ENCODE results near the gene CIAO1.
A peak's percentile ranks its signal among the peaks of the same experiment; 100 is the strongest.

Gene CIAO1

DNA sequence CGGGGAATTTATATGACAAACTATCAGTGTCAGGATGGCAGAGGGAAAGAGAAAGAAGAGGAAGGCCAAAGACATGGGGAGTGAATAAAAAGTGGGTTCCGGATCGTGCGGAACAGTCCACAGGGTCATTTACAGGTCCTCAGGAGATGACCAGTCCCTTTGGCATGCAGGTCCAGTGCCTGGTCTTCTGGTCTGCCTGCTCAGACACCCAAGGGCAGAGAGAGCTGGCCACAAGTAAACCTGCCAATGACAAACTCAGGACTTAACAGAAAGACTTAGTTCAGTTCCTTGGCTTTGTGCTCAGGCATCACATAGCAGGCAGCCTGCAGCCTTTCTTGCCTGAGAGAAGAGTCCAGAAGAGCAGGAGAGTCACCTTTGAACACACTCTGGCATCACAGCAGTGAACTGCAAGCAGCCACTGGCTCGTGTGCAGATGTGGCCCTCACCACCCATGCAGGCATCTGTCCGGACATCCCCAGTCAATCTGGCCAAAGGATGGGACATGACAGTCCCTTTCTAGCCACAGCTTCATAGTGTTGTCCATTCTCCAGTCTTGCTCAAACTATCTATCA, 14.2 kb upstream of the CIAO1 start:
- no peak for DNase-seq

DNA sequence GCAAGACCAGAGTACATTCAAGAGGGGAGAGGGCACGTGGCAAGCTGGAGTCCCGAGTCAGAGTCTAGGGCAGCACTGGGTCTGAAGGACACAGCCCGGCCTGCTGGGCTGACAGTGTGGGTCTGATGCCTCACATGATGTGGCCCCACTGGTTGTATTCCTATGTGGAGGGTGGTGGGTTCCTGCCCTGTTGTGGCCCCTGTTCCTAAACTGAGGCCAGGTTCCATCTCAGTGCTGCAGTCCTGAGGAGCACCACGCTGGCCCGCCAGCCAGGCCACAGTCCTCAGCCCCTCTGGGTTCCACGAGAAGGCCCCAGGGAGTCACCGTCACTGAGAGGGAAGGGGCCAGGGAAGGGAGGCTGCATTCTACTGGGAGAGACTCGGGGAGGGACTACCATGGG, 13.5 kb upstream of the CIAO1 start:
- DNase-seq, result no peak

DNA sequence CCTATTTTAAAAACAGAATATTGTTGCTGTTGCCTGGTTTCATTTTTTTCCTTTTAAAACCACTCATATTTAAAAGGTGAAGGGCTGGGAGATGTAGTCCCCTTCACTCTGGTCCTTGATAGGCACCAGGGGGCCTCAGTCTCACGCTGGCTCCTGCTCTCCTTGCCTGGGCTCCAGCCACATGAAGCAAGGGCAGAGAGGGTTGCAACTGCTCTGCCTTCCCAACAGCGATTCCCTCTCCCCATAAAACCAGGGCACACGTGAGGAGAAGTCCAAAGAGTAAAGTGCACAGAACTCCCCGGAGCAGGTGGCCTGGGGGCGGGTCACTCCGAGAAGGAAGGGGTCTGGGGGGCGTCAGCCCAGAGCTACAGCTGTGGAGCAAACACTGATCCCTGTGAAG, 13.0 kb upstream of the CIAO1 start:
- no peak for DNase-seq

DNA sequence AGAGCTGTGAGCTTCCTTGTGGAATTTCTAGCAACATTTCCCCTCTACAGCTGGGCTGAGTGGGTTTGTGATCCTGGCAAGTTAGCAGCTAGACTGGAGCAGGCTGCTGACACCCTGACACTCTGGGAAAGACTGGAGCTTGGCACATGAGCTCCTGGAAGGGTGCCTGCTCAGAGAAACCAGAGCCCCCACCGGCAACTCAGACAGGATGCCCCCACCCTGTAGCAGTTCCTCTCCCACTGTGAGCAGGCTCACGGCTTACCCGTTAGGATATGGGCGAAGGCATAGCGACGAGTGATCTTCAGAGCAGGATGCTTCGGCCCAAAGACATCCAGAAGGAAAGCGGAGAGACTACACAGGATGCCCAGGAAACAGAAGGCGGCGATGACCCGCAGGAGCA, 11.5 kb upstream of the CIAO1 start:
- no peak for DNase-seq

DNA sequence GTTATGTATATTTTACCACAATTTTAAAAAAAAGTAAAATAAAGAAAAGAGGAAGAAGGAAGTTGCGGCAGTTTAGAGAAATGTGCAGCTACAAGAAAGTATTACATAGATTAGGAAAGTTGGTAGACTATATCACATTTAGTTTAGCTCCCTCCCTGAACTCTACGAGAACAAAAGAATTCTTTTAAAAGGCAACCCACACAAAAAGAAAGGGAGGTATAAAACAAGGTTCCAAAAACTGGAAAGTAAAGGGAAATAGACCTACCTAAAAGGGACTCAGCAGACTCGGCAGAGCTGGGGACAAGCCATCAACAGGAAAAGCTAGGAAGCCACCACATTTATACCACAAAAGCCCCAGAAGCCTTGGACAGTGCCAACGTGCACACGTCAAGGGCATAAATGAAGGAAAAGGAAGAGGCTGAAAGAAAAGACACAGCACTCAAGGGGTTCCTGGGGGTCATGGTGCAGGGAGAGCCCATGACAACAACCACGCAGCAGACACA, 9.4 kb upstream of the CIAO1 start:
- peak; percentile 70 for DNase-seq

DNA sequence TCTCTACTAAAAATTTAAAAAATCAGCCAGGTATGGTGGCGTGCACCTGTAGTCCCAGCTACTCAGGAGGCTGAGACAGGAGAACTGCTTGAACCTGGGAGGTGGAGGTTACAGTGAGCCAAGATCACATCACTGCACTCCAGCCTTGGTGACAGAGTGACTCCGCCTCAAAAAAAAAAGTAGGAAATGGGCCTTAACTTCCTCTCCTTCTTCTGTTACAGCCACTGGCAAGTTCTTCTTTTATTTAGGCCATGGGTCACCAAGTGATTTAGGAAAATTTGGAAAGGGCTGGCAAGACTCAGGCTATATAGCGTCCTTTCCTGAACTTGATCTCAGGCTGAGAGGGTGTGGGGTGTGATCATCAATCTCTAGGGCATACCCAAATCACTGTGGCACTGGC, 8.3 kb upstream of the CIAO1 start:
- peak; percentile 54 for DNase-seq

DNA sequence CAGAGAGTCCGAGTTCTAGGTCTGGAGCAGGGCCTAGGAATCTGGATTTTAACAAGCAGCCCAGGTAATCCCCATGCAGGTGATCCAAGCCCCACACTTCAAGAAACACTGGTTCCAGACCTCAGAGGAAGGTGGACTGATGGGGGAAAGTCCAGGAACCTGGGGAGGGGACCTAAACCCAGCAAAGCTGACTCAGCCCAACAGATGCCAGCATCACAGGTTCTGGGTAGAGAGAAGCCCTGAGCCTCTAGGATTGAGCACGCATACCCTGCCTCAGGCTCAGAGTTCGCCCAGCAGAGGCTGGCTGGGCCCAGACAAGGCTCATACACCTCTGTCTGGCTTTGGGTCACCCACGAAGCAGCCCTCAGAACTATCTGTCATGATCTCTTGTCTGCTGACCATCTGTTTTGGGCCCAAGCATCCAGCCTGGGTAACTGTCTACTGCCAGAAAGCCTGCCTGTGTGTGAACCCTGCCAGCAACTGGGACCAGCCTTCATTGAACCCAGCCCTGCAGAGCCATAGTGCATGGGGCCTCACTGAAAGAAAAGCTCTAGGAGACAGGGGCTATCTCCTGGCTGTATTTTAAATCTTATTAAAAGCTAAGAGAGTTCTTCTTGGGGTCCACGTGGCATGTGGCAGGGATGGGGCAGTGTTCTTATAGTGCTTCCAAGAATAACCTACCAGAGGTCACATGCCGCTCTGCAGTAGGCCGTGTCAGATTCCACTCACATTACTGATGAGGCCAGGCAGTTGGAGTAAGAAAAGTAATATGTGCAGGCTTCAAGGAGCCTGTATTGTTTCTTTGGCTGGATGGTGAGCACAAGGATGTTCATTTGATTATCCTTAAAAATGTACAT, 7.6 kb upstream of the CIAO1 start:
- DNase-seq, result no peak

DNA sequence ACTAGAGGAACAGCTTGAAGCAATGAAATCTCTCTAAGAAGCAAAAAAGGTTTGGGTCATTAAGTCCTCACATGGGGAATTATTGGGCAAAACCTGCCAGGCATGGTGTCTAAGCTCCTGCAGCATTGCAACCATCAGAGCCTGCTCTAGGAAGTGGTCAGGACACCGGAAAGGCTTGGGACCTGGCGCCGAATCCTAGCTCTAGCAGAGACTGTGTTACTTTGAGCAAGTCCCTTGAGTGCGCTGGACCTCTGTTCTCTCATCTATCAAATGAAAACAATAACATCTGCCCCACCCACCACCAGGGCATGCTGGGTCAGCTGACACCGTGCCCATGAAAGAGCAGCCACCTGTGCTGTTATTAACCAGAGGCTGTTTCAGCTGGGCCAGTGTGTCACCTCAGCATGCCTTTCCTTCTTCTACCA, 6.5 kb upstream of the CIAO1 start:
- no peak for DNase-seq

DNA sequence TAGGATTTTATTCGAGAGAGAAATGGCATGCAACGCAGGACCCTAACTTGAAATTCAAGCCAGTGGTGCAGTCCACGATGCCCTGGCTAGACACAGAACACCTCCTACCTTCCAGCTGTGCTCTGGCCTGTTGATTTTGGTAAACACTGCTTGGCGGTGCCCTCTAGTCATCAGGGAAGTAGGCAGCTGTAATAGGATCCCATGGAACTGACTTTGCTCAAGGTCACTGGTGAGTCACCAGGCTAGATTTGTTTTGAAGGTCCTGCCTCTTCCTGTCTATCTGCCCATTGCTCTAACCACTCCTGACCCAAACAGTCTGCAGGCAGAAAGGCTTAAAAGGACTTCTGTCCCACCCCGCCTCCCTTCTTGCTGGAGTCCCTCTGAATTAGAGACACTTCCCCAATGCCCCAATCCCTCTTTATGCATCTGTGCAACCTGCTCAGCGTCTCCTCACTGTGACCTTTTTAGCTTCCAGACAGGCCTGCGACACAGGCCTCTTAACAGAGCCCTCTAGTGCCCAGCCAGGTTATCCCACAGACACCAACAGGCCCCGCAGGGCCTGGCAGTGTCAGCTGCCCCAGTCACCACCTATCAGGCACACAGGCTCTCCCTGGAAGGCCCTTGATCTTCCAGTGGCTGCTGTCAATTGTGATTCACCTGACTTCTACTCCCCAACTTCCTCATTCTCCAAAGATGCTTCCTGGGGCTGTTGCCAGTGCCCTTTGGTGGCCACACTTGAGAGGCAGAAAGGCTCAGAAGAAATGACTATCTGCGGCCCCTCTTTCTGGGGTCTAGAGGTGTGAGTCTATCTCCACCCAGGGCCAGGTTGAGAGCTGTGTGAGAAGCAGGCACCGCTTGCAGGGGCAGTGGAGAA, 5.4 kb upstream of the CIAO1 start:
- DNase-seq, result peak; percentile 58

DNA sequence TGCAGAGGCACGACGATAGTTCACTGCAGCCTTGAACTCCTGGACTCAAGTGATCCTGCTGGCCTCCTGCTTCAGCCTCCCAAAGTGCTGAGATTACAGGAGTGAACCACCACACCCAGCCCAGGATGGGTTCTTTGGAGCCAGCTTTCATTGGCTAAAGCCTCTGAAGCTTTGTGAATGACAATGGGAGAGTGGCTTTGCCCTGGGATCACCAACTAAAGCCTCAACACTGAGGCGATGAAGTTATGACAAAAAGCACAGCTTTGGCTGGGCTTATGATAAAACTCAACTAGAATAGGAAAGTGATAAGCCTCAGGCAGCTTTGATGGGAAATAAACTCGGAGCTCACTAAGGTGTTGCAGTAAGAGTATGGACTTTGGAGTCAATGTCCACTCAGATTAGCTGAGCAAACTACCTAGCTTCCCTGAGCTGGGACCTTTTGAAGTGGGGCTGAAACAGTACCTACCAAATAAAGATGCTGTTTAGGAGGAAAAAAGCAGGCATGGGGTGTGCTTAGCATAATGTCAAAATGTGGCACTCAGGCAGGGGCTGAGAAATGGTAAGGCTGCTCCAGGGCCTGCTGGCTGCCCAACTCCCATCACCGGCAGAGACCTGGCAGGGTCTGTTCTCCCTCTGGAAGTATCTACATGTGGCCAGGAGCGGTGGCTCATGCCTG, 4.6 kb upstream of the CIAO1 start:
- DNase-seq, result no peak

DNA sequence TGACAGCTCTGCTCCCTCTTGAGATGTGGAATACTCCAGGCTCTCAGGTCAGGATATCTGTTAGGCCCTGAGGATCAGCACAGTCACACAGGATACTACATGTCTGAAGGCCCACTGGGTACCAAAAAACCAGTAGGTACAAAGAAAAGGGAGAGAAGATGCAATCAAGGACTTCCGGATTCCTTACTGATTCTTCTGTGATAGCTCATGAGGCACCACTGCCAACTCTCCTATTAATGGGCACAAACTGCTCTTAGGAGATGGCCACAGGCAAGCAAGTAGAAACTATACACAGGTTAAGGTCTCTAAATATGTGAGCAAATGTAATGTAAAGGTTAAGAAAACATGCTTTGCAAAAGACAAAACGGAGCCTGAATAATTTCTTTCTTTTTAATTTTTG, 3.7 kb upstream of the CIAO1 start:
- no peak for DNase-seq

DNA sequence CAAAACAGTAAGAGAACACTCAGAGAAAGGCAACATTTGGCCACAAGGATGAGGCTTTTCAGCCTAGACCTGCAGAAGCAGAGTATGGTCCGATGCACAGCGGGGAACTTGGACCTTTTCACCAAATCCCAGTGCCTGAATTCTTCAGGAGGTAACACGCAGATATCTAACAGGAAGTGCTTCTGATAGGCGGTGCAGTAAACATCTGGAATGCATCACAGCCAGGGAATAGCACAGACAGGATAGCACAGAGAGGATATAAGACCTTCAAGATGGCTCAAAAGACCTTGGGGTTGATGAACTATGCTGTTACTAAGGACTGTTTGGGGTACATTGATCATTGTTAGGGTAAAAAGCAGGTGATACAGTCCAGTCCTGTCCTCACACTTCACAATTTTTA, 1.9 kb upstream of the CIAO1 start:
- no peak for DNase-seq

DNA sequence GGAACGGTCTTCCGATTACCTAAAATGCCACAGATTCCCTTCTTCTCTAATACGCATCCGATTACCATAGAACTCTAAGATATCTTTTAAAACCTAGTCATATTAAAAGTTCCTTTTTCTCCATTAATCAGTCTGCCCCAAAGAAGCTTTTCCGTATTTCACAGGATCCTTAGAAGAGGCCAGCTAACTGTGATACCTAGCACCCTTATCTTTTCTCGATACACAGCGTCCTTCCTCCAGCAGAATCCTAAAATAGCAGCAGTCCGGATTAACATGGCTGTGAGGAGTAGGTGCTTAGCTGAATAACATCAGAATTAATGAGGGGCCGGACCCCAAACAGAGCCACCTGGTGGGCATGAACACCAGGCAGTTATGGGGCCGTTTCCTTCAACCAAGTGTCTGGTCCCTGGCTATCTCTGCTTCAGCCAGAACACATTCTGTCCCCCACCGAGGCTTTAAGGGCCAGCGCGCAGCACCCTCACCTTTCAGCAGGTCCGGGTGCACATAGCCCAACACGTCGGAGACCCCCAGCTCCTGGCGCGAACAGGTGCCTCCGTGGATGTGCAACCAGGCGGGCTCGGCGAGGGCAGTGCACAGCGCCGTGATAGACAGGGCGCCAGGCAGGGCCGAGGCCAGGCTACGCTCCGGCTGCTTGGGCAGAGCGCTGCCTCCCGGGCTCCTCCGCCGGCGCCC, 1.2 kb upstream of the CIAO1 start:
- DNase-seq, result peak; percentile 3

DNA sequence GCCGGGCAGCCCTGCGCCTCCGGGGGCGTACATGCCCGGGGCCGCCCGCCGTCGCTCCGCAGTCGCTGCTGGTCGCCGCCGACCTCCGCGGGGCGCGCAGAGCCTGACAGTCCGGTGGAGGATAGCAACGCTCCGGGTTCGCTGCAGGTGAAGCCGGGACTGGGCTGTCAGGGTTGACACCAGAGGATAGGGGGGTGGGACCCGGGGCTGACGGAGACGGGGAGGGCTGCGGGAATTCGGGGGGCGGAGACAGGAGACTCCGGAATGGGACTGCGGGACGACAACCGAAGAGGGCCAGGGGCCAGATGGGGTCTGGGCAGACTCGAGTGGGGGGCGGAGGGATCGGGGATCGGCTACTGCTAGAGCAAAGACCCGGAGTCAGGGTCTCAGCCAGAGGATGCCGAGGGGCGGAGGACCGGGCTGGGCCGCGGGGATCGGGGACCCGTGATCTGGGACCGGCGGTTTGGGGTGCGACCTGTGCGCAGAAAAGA, 631 bp upstream of the CIAO1 start:
- DNase-seq, result no peak

DNA sequence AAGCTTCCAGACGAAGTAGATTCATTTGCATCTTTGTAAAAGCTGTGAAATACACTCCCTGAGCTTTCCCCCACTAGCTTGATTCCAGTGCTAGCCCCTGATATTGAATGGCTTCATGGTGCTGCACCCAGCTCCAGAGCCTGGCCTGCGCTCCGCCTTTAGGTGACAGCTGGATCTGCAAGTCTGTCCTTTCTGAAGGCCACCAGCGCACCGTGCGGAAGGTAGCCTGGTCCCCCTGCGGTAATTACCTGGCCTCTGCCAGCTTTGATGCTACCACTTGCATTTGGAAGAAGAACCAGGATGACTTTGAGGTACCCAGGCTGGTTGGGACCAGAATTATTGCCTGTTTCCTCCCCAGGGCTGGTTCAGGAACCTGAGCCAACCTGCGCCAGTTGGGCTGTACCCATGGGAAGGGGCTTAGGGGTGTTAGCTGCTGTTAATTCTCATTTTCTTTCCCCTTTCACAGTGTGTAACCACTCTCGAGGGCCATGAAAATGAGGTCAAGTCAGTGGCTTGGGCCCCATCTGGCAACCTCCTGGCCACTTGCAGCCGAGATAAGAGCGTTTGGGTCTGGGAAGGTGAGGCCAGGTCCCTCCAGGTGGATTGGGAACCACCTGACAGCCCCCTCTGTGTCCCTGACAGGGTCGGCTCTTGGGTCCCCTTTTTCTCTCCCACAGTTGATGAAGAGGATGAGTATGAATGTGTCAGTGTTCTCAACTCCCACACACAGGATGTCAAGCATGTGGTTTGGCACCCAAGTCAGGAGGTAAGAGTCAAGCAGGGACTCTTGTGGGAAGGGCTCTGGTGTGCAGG, 1.3 kb downstream of the CIAO1 start:
- peak; percentile 4 for DNase-seq

DNA sequence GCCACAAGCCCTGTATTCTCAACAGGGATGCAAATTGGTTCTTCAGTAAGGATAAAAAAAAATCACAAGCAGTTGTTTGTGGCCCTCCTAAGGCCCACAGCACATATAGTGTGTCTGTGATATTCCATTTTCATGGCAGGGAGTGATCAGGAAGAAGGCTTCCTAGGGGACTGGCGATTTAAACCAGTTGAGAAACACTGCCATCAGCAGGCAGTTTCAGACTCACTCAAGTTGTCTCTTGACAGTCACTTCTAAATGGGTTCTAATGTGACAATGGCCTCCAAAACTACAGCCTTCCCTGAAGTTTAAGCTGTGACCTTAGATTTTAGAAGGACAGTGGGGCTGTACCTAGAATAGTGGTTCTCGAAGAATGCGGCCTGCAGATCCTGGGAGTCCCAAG, 6.0 kb downstream of the CIAO1 start:
- no peak for DNase-seq

DNA sequence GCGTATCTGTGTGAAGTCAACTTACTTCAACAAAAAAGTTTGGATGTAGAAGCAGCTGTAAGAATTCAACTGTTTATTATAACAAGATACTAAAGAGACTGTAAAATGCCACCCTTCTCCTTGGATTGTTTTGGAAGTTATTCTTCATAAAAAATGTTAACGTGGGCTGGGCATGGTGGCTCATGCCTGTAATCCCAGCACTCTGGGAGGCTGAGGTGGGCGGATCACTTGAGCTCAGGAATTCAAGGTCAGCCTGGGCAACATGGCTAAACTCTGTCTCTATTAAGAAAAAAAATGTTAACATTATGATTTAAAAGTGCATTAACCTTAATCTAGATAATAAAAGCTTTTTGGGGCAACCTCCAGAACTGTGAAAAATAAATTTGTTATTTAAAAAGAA, 7.7 kb downstream of the CIAO1 start:
- no peak for DNase-seq

DNA sequence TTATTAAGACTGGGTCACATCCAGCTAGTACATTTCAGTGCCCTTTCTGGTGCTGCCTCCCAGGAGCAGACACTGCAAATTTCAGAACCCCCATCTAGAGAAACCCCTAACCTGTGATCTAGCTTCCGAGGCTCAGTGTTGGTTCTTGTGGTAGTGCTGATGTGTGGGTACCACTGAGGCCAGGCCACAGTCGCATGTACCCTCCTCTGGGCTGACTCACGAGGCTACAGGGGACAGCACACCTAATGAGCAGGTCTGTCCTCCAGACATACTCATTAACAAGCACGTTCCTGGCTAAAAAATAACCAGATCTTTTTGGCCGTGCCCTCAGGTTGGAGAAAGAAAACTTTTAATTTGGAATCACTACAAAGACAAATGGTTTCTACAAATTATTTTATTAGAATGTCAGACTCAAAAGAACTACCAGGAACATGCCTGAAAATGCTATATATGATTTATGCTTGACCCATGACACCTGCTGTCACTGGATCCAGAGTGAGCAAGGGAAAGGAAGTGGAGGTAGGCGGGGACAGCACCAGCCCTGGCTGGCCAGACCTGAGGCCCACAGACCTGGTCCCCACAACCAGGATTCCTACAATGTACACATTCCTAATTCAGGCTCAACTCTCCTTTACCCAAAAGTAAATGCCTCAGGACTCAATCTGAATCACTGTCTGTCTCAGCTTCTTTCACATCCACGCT, 8.5 kb downstream of the CIAO1 start:
- no peak for DNase-seq

DNA sequence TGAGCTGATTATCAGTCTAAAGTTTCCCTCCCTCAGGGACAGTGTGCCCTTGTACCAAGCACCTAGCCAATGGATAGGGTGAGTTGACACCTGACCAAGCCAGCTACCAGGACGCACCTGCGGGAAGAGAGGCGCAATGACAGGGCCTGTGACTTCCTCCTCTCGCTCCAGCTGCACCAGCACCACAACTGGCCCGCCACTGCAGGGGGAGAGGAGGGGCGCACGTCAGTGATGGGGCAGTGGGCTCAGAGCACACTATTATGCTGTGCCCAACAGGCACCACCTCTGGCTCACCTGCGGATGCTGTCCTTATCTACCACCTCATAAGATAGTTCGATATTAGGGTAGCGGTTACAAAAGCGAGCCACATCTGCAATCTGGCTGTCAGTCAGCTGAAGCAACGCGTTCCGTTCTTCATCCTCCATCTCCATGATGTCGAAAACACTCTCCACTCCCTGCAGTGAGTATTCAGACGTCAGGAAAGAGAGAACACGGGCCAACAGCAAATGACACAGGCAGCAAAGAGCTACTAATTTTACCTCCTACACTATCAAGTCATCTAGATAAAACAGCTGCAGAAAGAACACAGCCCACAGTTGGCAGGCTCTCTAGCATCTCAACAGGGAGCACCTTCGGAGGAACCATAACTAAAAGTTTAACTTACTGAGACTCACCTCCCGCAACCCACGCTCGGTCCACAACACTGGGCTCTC, 10.9 kb downstream of the CIAO1 start:
- no peak for DNase-seq

DNA sequence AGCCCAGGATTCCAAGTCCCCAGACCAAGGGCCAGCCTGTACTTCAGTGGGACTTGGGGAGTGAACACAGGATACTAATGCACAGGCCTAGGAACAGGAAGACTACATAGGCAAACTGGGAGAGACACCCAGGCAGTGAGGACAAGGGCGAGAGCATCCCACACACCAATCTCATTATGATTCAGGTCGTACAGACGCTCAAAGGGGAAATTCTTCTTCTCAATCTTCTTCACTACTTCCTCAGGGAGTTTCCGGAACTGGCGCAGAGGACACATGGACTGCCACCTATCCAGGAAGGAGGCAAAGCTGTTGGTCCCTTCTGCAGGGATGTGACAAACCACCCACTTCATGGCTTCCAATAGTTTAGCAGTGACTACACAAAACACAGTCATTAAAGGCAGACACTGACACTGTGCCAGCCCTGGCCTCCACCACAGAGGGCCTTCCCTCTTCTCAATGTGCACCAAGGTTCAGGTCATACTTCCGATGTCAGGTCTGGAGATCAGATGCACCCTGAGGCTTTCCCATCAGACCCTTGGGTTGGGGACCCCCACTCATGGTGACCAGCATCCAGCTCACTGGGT, 21.3 kb downstream of the CIAO1 start:
- no peak for DNase-seq
